HepG2 (cell line): Measurements from ENCODE around the gene NAT9. TPM values are rescaled to one million over a fixed set of nuclear protein-coding genes. Genes with fewer than 3 reads are reported as not detected.

Experiments
- AGO1 ChIP-seq: fragments of 200-400 bp; formaldehyde crosslinking; IDR thresholded peaks from 2 replicates; pipeline ENCODE4 v1.6.1; 2017; ENCODE audit warnings: mild to moderate bottlenecking, low read depth, low read length, moderate library complexity; ENCODE audit not compliant: poor library complexity, severe bottlenecking
- ESRRA ChIP-seq: sonication (generic); formaldehyde crosslinking; IDR thresholded peaks from 2 replicates; pipeline ENCODE4 v1.5.1; 2020; ENCODE audit warnings: mild to moderate bottlenecking, low read depth, missing genetic modification reagents
- HHEX ChIP-seq: IDR thresholded peaks from 2 replicates; pipeline ENCODE4 v1.6.1; 2016; ENCODE audit warnings: control low read depth
- MAFG ChIP-seq: sonication (generic); formaldehyde crosslinking; IDR thresholded peaks from 2 replicates; pipeline ENCODE4 v1.5.1; 2020; ENCODE audit warnings: mild to moderate bottlenecking, missing genetic modification reagents
- MBD4 ChIP-seq: IDR thresholded peaks from 2 replicates; pipeline ENCODE4 v1.6.1; 2012; ENCODE audit warnings: low read length, inconsistent platforms, borderline replicate concordance
- PHF20 ChIP-seq: sonication (generic); formaldehyde crosslinking; IDR thresholded peaks from 2 replicates; pipeline ENCODE4 v1.5.0; 2020; ENCODE audit warnings: mild to moderate bottlenecking, missing genetic modification reagents
- PTBP1 ChIP-seq: fragments of 200-400 bp; formaldehyde crosslinking; IDR thresholded peaks from 2 replicates; pipeline ENCODE4 v1.6.1; 2018; ENCODE audit warnings: low read length, low read depth; ENCODE audit not compliant: poor library complexity, severe bottlenecking
- ZFP37 ChIP-seq: sonication (generic); formaldehyde crosslinking; IDR thresholded peaks from 2 replicates; pipeline ENCODE4 v1.4.0; 2020; ENCODE audit warnings: missing genetic modification reagents, borderline replicate concordance
- ZNF841 ChIP-seq: sonication (generic); formaldehyde crosslinking; IDR thresholded peaks from 2 replicates; pipeline ENCODE4 v1.8.1; 2023; ENCODE audit warnings: missing genetic modification reagents, borderline replicate concordance
- ZSCAN31 ChIP-seq: sonication (generic); formaldehyde crosslinking; IDR thresholded peaks from 2 replicates; pipeline ENCODE4 v1.5.0; 2020; ENCODE audit warnings: low read depth, mild to moderate bottlenecking, missing genetic modification reagents
- polyA plus RNA-seq, 8 experiments: library from polyadenylated mRNA; depleted of rRNA in 3 of 8; stranded (reverse) in 7 of 8; unstranded in 1 of 8; fragments of >200 nt; fragmentation: Illumina TruSeq in 4 of 8; extraction: Trizol in 4 of 8; gene quantifications; 2 replicates each; pipeline versions ENCODE4 v1.2.1 to v1.2.3, GENCODE V29; 2011 to 2016; ENCODE audit warnings: low read depth in 4 of 8, missing spikeins in 1 of 8, mixed read lengths in 1 of 8; ENCODE audit not compliant: insufficient read depth in 1 of 8
- total RNA-seq, 5 experiments: library from RNA; depleted of rRNA; stranded (reverse); fragments of >200 nt; fragmentation: Illumina TruSeq; extraction: Trizol; gene quantifications; 2 replicates each; pipeline ENCODE4 v1.2.3, GENCODE V29; 2016; ENCODE audit warnings: low read depth in 1 of 5
- TF ChIP-seq, protein P1 (sequence below): sonication (generic); formaldehyde crosslinking; IDR thresholded peaks from 2 replicates; pipeline ENCODE4 v1.4.0; 2020; ENCODE audit warnings: missing genetic modification reagents
- TF ChIP-seq, protein P2 (sequence below): sonication (generic); formaldehyde crosslinking; IDR thresholded peaks from 2 replicates; pipeline ENCODE4 v1.9.0; 2021; ENCODE audit warnings: mild to moderate bottlenecking, missing genetic modification reagents
- TF ChIP-seq, protein P3 (sequence below): sonication (generic); formaldehyde crosslinking; IDR thresholded peaks from 2 replicates; pipeline ENCODE4 v1.5.0; 2020; ENCODE audit warnings: mild to moderate bottlenecking, missing genetic modification reagents, borderline replicate concordance
- TF ChIP-seq, protein P4 (sequence below): sonication (generic); formaldehyde crosslinking; IDR thresholded peaks from 2 replicates; pipeline ENCODE4 v1.8.1; 2023; ENCODE audit warnings: mild to moderate bottlenecking, moderate library complexity, missing genetic modification reagents
- TF ChIP-seq, protein P5 (sequence below): sonication (generic); formaldehyde crosslinking; IDR thresholded peaks from 2 replicates; pipeline ENCODE4 v1.5.1; 2020; ENCODE audit warnings: mild to moderate bottlenecking, missing genetic modification reagents, moderate library complexity

The NAT9 gene
- total and polyA plus RNA-seq, 2 of the 13 experiments (the other 11 are each of a cell fraction or from before 2014, with no cell fraction given), result 39.7 to 44.2 TPM

DNA sequence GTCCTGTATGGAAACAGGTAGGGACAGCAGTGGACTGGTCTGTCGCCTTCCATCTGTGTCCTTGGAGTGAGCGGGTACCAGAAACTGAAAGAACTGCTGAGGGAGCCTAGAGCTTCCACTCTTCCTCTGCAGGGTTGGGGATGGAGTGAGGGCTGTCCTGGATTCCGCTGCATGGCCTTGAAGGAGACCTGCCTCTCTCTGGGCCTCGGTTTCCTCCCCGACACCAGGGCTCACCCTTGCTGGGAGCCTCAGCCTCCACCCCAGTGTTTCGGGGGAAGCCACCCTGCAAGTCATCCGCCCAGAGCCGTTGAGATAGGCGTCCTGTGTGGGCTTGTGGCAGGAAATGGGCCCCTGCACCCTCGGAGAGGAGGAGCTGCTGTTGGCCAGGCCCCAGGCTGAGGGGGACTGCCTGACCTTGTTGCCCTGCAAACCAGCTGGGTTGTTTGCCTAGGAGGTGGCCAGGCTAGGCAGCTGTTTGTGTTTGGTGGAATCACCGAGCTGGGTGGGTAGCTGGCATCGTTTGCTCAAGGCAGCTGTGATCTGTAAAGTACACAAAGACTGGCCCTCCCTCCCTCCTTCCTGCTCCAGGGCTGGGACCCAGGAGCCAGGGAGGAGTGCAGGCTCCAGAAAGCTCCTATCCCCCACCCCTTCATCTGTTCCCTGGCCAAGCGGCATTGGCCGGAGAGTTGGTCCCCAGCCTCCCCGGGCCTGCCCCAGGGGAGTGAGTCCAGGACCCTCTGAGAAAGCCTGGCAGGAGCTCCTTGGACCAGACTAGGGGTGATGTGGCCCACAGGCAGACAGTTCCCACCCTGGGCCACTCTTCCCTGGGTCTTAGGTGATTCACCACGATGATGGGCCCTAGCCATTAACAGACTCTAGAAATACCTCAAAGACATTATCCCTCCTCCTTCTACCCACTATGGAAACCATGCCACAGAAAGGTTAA, 37.8 kb downstream of the NAT9 start (continued):
- TF ChIP-seq, protein P1, sequence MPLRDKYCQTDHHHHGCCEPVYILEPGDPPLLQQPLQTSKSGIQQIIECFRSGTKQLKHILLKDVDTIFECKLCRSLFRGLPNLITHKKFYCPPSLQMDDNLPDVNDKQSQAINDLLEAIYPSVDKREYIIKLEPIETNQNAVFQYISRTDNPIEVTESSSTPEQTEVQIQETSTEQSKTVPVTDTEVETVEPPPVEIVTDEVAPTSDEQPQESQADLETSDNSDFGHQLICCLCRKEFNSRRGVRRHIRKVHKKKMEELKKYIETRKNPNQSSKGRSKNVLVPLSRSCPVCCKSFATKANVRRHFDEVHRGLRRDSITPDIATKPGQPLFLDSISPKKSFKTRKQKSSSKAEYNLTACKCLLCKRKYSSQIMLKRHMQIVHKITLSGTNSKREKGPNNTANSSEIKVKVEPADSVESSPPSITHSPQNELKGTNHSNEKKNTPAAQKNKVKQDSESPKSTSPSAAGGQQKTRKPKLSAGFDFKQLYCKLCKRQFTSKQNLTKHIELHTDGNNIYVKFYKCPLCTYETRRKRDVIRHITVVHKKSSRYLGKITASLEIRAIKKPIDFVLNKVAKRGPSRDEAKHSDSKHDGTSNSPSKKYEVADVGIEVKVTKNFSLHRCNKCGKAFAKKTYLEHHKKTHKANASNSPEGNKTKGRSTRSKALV (CRISPR knock-in tag), result no peak
- TF ChIP-seq MBD4, result no peak
- no peak for TF ChIP-seq AGO1
- peak; percentile 34; the same call in 1 of the 2 replicates for TF ChIP-seq ZSCAN31 (CRISPR knock-in tag)
- TF ChIP-seq, protein P2, sequence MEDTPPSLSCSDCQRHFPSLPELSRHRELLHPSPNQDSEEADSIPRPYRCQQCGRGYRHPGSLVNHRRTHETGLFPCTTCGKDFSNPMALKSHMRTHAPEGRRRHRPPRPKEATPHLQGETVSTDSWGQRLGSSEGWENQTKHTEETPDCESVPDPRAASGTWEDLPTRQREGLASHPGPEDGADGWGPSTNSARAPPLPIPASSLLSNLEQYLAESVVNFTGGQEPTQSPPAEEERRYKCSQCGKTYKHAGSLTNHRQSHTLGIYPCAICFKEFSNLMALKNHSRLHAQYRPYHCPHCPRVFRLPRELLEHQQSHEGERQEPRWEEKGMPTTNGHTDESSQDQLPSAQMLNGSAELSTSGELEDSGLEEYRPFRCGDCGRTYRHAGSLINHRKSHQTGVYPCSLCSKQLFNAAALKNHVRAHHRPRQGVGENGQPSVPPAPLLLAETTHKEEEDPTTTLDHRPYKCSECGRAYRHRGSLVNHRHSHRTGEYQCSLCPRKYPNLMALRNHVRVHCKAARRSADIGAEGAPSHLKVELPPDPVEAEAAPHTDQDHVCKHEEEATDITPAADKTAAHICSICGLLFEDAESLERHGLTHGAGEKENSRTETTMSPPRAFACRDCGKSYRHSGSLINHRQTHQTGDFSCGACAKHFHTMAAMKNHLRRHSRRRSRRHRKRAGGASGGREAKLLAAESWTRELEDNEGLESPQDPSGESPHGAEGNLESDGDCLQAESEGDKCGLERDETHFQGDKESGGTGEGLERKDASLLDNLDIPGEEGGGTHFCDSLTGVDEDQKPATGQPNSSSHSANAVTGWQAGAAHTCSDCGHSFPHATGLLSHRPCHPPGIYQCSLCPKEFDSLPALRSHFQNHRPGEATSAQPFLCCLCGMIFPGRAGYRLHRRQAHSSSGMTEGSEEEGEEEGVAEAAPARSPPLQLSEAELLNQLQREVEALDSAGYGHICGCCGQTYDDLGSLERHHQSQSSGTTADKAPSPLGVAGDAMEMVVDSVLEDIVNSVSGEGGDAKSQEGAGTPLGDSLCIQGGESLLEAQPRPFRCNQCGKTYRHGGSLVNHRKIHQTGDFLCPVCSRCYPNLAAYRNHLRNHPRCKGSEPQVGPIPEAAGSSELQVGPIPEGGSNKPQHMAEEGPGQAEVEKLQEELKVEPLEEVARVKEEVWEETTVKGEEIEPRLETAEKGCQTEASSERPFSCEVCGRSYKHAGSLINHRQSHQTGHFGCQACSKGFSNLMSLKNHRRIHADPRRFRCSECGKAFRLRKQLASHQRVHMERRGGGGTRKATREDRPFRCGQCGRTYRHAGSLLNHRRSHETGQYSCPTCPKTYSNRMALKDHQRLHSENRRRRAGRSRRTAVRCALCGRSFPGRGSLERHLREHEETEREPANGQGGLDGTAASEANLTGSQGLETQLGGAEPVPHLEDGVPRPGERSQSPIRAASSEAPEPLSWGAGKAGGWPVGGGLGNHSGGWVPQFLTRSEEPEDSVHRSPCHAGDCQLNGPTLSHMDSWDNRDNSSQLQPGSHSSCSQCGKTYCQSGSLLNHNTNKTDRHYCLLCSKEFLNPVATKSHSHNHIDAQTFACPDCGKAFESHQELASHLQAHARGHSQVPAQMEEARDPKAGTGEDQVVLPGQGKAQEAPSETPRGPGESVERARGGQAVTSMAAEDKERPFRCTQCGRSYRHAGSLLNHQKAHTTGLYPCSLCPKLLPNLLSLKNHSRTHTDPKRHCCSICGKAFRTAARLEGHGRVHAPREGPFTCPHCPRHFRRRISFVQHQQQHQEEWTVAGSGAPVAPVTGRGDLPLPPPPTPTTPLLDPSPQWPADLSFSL, result no peak
- no peak for TF ChIP-seq ZFP37 (CRISPR knock-in tag)
- no peak for TF ChIP-seq PTBP1
- TF ChIP-seq ESRRA (CRISPR knock-in tag), result no peak
- TF ChIP-seq, protein P3, sequence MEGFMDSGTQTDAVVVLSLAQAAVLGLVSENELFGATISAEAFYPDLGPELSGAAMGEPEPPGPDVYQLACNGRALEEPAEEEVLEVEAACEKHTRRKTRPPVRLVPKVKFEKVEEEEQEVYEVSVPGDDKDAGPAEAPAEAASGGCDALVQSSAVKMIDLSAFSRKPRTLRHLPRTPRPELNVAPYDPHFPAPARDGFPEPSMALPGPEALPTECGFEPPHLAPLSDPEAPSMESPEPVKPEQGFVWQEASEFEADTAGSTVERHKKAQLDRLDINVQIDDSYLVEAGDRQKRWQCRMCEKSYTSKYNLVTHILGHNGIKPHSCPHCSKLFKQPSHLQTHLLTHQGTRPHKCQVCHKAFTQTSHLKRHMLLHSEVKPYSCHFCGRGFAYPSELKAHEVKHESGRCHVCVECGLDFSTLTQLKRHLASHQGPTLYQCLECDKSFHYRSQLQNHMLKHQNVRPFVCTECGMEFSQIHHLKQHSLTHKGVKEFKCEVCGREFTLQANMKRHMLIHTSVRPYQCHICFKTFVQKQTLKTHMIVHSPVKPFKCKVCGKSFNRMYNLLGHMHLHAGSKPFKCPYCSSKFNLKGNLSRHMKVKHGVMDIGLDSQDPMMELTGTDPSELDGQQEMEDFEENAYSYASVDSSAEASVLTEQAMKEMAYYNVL (CRISPR knock-in tag), result peak; percentile 70
- TF ChIP-seq PHF20 (CRISPR knock-in tag), result no peak
- TF ChIP-seq, protein P4, sequence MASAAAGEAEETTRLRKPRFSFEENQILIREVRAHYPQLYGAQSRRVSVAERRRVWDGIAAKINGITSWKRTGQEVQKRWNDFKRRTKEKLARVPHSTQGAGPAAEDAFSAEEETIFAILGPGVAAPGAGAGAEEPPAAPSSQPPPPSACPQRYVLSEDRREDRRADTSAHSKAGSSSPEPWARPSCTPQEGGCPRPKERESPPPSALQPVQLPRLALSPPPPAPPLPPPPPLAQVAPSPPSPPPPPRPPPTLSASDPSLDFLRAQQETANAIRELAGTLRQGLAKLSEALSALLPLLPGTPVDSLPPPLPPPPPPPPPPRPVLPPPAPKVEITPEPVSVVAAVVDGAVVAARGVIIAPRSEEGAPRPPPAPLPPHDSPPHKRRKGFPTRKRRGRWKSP (CRISPR knock-in tag), result no peak
- TF ChIP-seq, protein P5, sequence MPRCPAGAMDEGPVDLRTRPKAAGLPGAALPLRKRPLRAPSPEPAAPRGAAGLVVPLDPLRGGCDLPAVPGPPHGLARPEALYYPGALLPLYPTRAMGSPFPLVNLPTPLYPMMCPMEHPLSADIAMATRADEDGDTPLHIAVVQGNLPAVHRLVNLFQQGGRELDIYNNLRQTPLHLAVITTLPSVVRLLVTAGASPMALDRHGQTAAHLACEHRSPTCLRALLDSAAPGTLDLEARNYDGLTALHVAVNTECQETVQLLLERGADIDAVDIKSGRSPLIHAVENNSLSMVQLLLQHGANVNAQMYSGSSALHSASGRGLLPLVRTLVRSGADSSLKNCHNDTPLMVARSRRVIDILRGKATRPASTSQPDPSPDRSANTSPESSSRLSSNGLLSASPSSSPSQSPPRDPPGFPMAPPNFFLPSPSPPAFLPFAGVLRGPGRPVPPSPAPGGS, result no peak
- no peak for TF ChIP-seq HHEX
- TF ChIP-seq ZNF841 (CRISPR knock-in tag), result no peak
- TF ChIP-seq MAFG (CRISPR knock-in tag), result no peak
